ENCODE results near the gene ZC3H4. TPM values are rescaled to one million over a fixed set of nuclear protein-coding genes. Genes with fewer than 3 reads are reported as not detected.

ZC3H4 gene
- total and polyA plus RNA-seq, 2 of the 8 experiments (the other 6 are each of a cell fraction or from before 2014, with no cell fraction given) = 6.6 to 92.0 TPM

- no peak overlapping the region for H3K4ac ChIP-seq (replicated peaks; ENCODE audit: insufficient read length, low read depth, low read length)
- no peaks in the 10 kb centered on the region; the same call in none of the 2 replicates for H3K79me1 ChIP-seq (ENCODE audit: low read depth, low read length)
- H2BK5ac ChIP-seq (ENCODE audit: low read depth, low read length) = no peak overlapping the region
- H3K27ac ChIP-seq (ENCODE audit: low read depth, low read length) = no peak overlapping the region
- H3K9ac ChIP-seq (replicated peaks in 1 of 4; ENCODE audit: extremely low read depth in 1 of 4, low read depth in 3 of 4, low read length in 3 of 4) = no peak overlapping the region
- no peak overlapping the region for H3K14ac ChIP-seq (ENCODE audit: insufficient read length)
- no peak overlapping the region for H4K8ac ChIP-seq (ENCODE audit: extremely low read depth, insufficient read depth, low read length)
- ChIA-PET POLR2A (ENCODE audit: partially characterized antibody) (no interaction called here), CTCF (ENCODE audit: partially characterized antibody) (interaction anchor here (0.7 kb wide), 1 partner anchor 95 kb away, joined by 4 read pairs; no protein-coding TSS in a partner anchor)
- no peak overlapping the region for H2BK120ac ChIP-seq (replicated peaks; ENCODE audit: low read depth, low read length)
- peaks cover 8 to 10% of the 10 kb centered on the region in 2 experiments for H4K20me1 ChIP-seq (replicated peaks in 1 of 2; ENCODE audit: control insufficient read depth in 1 of 2, insufficient read depth in 2 of 2, low read length in 2 of 2)
- no peaks in the 10 kb centered on the region for H3K27me3 ChIP-seq (replicated peaks in 1 of 4; ENCODE audit: control insufficient read depth in 3 of 4, extremely low read depth in 1 of 4, insufficient read depth in 3 of 4, low read length in 3 of 4)
- H3K4me2 ChIP-seq (ENCODE audit: insufficient read depth in 1 of 2, low read depth in 2 of 2, low read length in 2 of 2) = no peak overlapping the region
- no peaks in the 10 kb centered on the region for H3K9me3 ChIP-seq (ENCODE audit: insufficient read depth in 2 of 2, low read depth in 1 of 2, low read length in 1 of 2)
- H2AFZ ChIP-seq (ENCODE audit: low read length) = no peak overlapping the region
- H2BK20ac ChIP-seq (ENCODE audit: low read length) = no peak overlapping the region
- H3K4me3 ChIP-seq (ENCODE audit: extremely low read depth in 1 of 4, insufficient read depth in 2 of 4, low read depth in 3 of 4, low read length in 4 of 4) = no peak overlapping the region
- peak overlapping the region; percentile 41 for H4K5ac ChIP-seq (ENCODE audit: insufficient read length, low read depth, low read length)
- FAIRE-seq (no peak), DNase-seq (ENCODE audit: low read depth in 1 of 2, low spot score in 2 of 2) (no peak)
- no peak overlapping the region for H4K91ac ChIP-seq (replicated peaks; ENCODE audit: insufficient read length, low read length)
- WGBS, 2 experiments (ENCODE audit: extremely low coverage in 1 of 2, insufficient coverage in 1 of 2, insufficient read length in 1 of 2, insufficient replicate concordance in 2 of 2, low coverage in 1 of 2, low lambda C conversion rate in 2 of 2, missing lambda C conversion rate in 1 of 2) = 100% methylated on average over 1 of the region's 1 CpG; no CpG with 5 or more reads in 1 of the 2 experiments
- H3K23ac ChIP-seq (ENCODE audit: insufficient read length) = no peak overlapping the region
- H2BK15ac ChIP-seq (ENCODE audit: low read length) = no peak overlapping the region
- no peak overlapping the region for H2BK12ac ChIP-seq (ENCODE audit: low read depth, low read length)
- H3K56ac ChIP-seq (replicated peaks; ENCODE audit: insufficient read length, low read depth, low read length) = no peak overlapping the region
- no peak overlapping the region for H3K18ac ChIP-seq (ENCODE audit: extremely low read depth, low read length)
- H2AK5ac ChIP-seq (ENCODE audit: low read depth, low read length) = no peak overlapping the region
- H3K79me2 ChIP-seq (ENCODE audit: control insufficient read depth in 1 of 2, insufficient read depth in 2 of 2, low read length in 2 of 2) = peaks cover 0 to 44% of the 10 kb centered on the region in 2 experiments; a peak in 3 of 4 replicates
- H3K4me1 ChIP-seq (replicated peaks in 1 of 4; ENCODE audit: control insufficient read depth in 3 of 4, insufficient read depth in 4 of 4, low read length in 3 of 4) = peaks cover 0 to 7% (median 4%) of the 10 kb centered on the region in 4 experiments; a peak in 3 of 7 replicates
- H3K36me3 ChIP-seq (ENCODE audit: control insufficient read depth in 2 of 4, insufficient read depth in 4 of 4, low read length in 3 of 4) = peaks cover 21 to 87% (median 58%) of the 10 kb centered on the region in 4 experiments
- H3K23me2 ChIP-seq (ENCODE audit: low read depth, low read length) = no peaks in the 10 kb centered on the region
- TF ChIP-seq CHD1 (IDR thresholded peaks at IDR 0.05; ENCODE audit: low read depth, low read length) = no peak
- no peak for TF ChIP-seq SP4 (IDR thresholded peaks at IDR 0.05; ENCODE audit: low read length)
- TF ChIP-seq POU5F1 (IDR thresholded peaks at IDR 0.05; ENCODE audit: low read depth, low read length) = no peak
- no peak for TF ChIP-seq MAFK (IDR thresholded peaks at IDR 0.05; ENCODE audit: low read depth, low read length)
- TF ChIP-seq CTBP2 (IDR thresholded peaks at IDR 0.05; ENCODE audit: borderline replicate concordance, insufficient read depth, insufficient read length, low read length) = no peak
- TF ChIP-seq, protein P1, sequence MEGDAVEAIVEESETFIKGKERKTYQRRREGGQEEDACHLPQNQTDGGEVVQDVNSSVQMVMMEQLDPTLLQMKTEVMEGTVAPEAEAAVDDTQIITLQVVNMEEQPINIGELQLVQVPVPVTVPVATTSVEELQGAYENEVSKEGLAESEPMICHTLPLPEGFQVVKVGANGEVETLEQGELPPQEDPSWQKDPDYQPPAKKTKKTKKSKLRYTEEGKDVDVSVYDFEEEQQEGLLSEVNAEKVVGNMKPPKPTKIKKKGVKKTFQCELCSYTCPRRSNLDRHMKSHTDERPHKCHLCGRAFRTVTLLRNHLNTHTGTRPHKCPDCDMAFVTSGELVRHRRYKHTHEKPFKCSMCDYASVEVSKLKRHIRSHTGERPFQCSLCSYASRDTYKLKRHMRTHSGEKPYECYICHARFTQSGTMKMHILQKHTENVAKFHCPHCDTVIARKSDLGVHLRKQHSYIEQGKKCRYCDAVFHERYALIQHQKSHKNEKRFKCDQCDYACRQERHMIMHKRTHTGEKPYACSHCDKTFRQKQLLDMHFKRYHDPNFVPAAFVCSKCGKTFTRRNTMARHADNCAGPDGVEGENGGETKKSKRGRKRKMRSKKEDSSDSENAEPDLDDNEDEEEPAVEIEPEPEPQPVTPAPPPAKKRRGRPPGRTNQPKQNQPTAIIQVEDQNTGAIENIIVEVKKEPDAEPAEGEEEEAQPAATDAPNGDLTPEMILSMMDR (IDR thresholded peaks at IDR 0.05; ENCODE audit: control extremely low read depth in 1 of 3, insufficient read depth in 1 of 3, low read depth in 1 of 3, low read length in 3 of 3) = no peak
- no peak for TF ChIP-seq CBX8 (IDR thresholded peaks at IDR 0.05; ENCODE audit: borderline replicate concordance, low read depth, low read length)
- no peak for TF ChIP-seq SAP30 (IDR thresholded peaks at IDR 0.05; ENCODE audit: insufficient read depth, insufficient replicate concordance, low read length)
- TF ChIP-seq SP2 (IDR thresholded peaks at IDR 0.05; ENCODE audit: low read length) = no peak
- no peak for TF ChIP-seq RBBP5 (IDR thresholded peaks at IDR 0.05; ENCODE audit: borderline replicate concordance, low read depth, low read length)
- no peak for TF ChIP-seq KDM4A (IDR thresholded peaks at IDR 0.05; ENCODE audit: low read depth, low read length, severe bottlenecking)
- TF ChIP-seq GTF2F1 (IDR thresholded peaks at IDR 0.05; ENCODE audit: borderline replicate concordance, low read depth, low read length) = no peak
These were observed 38.6 kb upstream of the ZC3H4 start for GRCh38 chr19:47152205-47152604.
